ENCODE measurements around the gene P2RY2.
"Not testable (repeated sequence)": the region's sequence is repeated elsewhere in the genome, so short reads cannot be mapped to it uniquely, and the experiment has no call there.

The P2RY2 gene

GRCh38 chr11:73270016-73270854 is 52.2 kb downstream of the P2RY2 start:
- no peak for DNase-seq

DNA sequence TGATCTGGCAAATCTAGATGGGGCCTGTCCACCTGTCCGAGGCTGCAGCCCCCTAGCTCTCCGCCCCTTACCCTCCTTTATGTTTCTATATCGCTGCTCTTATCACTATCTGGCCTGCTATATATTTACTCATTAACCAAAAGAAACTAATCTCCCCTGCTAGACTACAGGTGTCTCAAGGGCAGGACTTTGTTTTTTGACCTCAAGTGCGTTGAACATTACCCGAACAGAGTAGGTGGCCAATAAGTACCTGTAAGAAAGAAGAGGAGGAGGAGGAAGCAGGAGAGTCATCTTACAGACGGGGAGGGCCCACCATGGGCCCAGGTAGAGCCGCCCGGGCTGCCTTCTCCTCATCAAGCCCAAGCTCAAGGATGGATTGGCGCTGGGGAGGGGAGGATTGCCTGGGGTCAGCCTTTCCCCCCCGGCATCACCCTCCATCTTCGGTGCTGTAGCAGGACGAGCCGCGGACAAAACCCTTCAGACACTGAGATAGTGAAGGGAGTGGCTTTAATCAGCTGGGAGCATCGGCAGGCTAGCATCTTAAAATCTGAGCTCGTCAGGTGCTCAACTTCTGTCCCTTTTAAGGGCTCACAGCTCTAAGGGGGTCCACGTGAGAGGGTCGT is 52.9 kb downstream of the P2RY2 start:
- DNase-seq: no peak

- DNase-seq: not testable (repeated sequence)
These were observed 53.4 kb downstream of the P2RY2 start for GRCh38 chr11:73271478-73271865.

DNA sequence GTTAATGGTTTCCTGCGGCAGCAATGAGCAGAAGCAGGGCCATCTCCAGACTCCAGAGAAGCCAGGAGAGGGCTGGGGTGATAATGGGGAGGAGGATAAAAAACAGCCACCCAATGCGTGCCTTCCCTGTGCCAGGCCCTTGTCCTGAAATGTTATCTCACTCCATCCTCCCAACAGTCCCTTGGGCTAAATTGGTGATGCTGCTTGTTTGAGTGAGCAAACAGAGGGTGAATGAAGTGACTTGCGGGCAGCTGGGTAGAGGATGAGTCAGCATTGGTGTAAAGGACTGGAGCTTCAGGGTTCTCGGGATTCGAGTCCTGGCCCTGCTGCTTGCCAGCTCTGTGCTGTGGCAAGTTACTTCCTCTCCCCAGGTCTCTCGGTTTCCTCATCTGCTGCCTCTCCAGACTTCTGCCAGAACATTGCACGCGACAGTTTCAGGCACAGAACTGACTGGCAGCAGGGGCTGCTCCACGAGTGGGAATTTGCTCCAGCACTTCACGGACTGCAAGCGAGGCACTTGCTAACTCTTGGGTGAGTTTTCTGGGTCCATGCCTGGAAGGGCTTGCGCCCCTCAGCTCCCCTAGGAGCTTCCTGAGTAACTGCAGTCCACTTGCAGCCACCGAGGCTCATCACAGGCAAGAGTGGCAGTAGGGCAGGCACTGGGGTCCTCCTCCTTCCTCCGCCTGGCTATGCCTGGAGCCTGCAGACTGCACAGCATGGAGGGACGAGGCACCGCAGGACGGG is 54.0 kb downstream of the P2RY2 start, which contains the start of gene P2RY6:
TSS of gene P2RY6 (plus strand) at position 403 of the 744 bp plus-strand sequence. CDS start 24,181 bp downstream, outside the sequence.
- no peak for DNase-seq

DNA sequence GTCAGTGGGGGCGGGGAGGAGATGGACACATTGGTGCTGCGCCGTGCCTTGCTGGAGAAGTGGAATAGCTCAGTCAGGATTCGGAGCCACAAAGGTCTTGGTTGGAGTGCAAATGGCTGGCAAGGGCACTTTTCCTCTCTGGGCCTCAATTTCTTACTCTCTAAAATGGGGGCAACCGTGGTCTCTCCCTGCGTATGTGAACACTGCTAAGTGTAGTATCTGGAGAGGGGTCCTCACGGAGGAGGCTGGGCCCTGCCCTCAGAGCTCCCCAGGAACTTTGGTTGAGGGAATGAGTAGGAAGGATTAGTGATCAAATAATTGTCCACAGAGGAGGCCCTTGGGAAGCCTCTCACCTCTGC is 54.6 kb downstream of the P2RY2 start:
- no peak for DNase-seq

- no peak for DNase-seq
These were observed 55.3 kb downstream of the P2RY2 start for GRCh38 chr11:73273222-73273895.

DNA sequence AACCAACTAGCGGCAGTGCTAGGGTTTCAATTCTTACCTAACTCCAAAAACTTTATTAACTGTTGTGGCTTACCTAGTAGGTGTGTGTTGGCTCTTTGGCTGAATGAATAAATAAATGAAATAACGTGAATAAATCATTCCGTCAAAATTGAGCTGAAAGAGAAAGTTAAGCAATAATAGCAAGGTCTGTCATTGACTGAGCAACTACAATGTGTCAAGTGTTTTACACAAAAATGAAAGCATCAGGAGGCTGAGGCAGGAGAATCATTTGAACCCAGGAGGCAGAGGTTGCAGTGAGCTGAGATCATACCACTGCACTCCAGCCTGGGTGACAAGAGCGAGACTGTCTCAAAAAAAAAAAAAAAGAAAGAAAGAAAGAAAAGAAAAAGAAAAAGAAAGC is 56.1 kb downstream of the P2RY2 start:
- DNase-seq: not testable (repeated sequence)

DNA sequence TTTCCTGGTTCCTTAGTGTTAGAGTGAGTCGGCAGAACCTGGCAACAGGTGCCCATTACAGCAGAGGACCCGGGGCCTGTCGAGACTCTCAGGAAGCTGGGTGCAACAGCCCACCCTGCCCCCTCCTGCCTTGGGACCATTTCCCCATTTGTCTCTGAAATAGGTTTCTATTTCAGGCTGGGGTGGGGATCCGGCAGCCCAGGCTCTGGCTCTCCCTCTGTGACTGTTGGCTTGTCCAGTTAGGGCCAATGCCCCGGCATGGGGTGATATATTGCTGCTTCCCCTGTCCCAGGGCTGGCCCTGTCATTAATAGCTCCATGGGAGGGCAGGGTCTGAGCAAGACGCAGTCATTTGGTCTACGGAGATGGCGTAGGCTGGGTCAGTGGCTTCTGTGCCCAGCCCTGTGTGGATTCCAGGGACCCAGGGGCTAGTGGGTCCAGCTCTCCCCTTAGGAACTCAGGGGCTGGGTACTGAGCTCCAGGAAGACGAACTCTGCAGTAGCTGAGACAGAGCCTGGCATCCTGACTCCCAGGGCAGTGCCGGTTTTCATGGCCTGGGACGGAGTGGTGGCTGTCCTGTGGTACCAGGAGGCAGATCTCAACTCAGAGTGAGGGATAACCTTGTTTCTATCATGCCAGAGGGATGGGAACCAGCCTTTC is 56.8 kb downstream of the P2RY2 start:
- no peak for DNase-seq

- DNase-seq: no peak
These were observed 57.3 kb downstream of the P2RY2 start for GRCh38 chr11:73275381-73275750.

DNA sequence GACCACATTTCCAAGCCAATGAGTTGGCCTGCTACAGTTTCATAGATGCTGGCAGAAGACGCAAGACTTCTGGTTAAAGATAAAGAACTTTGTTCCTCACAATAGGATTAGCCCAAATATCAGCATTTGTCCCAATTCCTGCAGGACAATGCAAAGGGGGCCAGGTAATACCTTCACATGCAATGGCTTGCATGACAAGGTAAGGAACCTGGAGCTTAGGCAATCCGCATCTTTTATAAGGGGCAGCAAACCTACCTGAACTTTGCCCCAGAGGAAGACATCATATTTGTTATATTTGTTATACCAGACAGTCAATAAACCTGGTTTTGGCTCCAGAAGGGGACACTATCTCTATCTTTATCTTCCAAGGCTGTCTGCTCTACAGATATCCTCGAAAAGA is 59.4 kb downstream of the P2RY2 start:
- DNase-seq: no peak

DNA sequence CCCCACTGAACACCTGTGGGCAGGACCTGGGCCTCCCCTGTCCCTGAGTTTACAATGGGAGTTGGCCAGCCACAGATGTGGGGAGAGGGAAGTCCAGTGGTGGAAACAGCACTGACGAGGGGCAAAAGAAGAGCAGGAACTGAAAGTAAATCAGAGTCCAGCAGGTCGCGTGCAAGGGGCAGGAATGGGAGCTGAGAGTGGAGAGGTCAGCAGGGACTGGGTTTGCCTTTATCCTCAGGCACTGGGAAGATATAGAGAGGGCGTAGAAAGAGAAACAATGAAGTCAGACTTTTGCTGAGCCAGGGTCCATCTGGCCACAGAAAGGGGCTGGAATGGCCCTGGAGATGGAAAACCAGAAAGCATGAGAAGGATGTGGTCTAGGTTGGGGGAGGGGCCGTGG is 62.5 kb downstream of the P2RY2 start:
- DNase-seq: no peak

GRCh38 chr11:73281201-73281741 is 63.2 kb downstream of the P2RY2 start:
- no peak for DNase-seq

DNA sequence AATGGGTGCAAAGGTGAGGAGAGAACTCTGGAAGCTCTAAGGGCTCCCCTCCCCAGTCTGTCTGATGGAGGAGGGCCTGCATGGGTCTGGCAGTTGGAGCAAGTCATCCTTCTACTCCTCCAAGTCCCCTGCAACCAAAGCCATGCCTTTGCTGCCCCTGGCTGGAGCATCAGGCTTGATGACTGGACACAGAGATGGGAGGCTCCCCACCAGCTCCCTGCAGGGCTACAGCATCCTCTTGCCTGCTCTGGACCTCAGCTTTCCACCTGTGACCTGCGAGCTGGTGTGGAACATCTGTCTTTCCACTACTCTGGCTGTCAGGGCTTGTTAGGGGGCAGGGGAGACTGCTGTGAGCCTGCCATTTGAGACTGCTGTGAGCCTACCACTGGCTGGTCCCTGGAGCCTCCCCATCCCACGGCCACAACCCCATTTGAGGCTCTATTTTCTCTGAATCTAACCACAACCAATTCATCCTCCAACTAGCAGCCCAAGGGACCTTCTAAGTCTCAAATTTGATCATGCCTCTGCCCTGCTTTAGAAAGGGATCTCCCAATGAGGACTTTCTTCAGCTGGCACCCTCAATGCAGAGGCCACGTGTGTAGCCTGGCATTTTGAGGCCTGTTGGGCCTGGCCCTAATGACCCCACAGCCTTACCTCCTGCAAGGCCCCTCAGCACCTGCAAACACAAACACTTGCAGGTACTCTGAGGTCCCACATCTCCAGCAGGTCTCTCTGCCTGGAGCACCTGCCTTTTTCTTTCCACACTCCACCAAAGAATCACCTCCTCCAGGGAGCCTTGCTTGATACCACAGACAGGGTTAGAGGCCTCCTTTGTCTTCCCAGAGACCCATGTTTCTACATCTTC is 63.9 kb downstream of the P2RY2 start:
- DNase-seq: no peak

DNA sequence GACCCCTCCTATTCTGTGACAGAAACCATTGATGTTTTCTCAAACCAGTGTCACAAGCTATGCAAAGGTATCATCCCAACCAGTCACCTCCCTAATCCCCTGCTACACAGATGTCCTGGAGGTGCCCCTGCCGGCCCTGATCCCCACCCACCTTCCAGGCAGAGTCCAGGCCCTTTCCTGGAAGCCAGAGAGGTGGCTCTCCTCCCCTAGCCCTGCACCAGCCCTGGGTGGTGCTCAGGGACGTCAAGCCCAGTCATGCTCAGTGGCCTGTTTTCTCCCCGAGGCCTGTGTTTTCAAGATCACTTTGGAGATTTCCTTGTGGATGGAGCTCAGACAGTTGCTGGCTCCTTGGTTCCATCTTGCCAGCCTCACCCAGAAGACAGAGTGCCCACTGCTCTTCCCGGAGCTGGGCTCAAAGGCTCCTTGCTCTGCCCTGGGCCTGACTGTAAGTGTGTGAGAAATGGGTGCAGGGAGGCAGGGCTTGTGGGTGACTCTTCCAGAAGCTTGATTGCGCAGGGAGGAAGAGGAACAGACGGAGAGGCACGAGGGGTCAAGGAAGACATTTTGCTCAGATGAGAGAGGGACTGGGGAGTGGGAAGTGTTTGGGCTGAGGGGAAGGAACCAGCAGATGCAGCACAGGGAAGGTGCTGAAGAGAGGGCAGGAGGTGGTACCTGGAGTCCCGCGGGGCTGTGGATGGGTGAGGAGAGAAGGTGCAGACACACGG is 65.4 kb downstream of the P2RY2 start:
- DNase-seq: no peak

DNA sequence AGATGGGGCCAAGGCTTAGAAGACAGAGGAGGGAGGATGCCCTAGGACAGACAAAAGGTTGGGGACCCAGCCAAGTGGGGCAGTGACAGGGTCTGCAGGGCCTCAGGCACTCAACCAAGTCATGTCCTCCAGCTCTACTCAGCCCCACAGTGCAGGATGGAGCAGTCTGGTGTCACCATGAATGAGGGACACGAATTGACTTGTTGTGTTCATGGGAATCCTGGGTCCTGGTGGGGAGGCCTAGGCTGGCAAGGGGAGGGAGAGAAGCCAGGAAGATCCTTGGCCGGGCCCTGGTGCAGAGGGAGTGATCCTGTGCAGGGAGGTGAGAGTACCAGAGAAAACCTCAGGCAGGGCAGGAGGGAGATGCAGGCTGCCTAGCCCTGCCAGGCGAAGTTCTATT is 66.0 kb downstream of the P2RY2 start:
- no peak for DNase-seq

DNA sequence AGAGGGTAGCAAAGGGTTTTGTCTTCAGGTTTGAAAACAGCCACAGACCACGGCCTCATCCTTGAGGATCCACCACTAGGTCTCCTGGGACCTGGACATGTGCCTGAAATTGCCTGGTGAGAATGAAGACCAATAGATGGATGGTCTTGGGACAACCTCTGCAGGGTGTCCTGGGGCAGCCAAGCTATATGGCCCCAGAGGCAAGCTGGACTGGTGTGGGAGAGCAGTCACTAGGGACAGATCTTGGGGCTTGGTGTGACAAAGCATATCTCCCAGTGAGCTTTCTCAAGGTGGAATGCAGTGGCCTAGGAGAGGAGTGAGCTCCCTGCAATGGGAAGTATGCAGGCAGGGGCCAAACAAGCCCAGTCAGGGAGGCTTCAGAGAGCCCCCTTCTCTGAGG is 67.6 kb downstream of the P2RY2 start:
- no peak for DNase-seq
